Measurements from ENCODE around the gene SPTB.

SPTB gene

GRCh38 chr14:64782196-64782595, 97.5 kb downstream of the SPTB start:
- DNase-seq, result no peak

- no peak for DNase-seq
Measured at GRCh38 chr14:64779472-64779871, 100.2 kb downstream of the SPTB start.

DNA sequence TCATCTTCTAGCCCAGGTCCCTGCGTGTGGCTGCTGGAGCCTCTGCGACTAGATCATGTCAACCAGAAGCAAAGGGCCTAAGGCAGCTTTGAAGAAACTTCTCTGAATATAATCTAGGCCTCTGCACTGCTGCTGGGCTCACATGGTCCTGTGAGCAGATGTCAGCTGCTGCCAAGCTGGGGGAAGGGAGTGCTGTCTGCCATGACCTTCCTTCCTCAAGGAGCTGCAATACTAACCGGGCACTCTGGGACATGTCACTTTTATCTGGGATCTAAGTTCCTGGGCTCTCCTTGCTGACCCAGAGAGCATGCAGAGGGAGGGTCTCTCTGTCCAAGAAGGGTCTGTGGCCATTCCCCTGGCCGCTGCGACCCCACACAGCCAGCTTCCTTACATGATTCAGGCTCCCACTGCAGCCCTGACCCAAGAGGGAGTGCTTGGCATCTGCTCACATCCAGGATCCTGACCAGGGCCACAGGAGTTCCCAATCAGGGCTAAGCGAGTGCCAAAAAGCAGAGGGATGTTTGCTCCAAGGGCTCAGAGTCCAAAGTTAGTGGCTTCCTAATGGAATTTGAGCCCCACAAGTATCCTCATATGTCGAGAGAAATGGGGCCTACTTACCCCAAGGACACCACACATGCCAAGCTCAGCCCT, 101.5 kb downstream of the SPTB start:
- DNase-seq, result no peak

DNA sequence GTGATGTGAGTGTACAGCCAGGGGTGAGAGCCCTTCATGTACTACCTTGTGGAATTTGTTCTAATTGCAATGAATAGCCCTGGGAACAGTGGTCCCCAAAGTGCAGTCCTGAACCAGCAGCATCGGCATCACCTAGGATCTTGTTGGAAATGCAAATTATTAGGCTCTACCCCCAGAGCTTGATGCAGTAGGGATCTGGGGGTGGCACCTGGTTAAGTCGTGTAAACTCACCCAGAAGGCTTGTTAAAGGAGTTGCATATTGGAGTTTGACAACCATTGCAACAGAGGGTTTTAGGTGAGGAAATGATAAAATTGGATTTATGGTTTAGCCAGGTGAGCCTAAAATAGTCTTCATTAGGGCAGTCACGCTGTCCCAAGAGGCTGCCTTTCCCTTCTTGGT, 102.2 kb downstream of the SPTB start:
- no peak for DNase-seq

GRCh38 chr14:64775081-64775777, 104.5 kb downstream of the SPTB start:
- no peak for DNase-seq

DNA sequence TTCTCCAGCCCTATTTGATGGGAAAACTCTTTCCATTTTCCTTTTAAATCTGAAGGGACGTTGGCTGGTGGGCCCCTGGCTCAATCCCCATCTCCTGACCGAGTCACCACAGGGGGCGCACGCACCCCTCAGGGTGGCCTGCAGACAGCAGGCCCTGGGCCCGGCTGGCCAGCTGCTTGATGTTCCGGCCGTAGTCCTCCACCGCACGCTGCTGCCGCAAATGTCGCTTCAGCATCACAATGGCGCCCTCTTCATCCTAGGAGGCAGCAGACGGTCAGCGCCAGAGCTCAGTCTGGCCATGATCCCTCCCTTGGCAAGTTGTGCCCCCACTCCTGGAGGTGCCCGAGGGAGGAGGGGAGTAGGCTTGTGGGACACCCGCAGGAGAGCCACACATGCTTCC, 105.4 kb downstream of the SPTB start:
- no peak for DNase-seq

DNA sequence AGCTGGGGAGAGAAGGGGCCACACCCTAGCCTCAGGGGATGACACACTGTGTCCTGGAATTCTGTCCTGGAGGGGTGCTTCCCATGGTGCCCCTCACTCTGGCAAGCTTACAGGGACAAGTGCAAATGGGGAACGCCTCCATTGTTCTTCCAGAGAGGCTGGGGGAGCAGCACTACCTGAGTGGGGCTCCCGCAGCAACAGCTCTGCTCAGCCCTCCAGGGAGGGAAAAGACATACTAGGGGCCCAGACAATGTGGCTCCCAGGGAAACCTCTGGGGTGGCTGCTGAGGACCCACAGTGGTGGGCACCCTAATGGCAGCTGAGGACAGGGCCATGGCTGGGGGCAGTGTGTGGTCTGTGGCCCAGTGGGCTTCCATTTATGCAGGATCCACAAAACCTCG, 106.1 kb downstream of the SPTB start:
- no peak for DNase-seq

GRCh38 chr14:64773046-64773445, 106.7 kb downstream of the SPTB start:
- no peak for DNase-seq

DNA sequence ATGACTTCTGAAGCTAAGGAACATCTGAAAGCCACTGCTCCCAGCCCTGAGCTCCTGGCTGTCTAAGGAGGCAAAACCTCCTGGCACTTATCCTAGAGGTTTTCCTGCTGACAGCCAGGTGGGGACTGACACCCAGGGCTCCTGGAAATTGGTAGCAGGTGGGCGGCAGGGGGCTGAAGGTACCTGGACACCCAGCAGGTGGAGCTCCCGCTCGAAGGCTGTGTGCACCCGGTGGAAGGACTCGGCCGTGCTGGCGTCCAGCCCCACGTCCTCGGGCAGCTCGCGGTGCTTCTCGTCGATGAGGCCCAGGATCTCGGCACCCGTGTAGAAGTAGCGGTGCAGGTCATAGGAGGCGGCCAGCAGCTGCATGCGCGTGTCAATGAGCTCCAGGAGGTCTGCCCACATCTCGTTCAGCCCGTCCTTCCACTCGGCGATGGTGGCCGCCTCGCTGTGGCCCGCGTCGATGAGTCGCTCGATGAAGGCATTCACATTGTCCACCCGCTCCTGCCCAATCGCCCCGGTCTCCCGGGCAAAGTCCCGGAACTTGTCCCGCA, 107.2 kb downstream of the SPTB start:
- DNase-seq, result no peak

GRCh38 chr14:64771161-64771560, 108.5 kb downstream of the SPTB start:
- no peak for DNase-seq

DNA sequence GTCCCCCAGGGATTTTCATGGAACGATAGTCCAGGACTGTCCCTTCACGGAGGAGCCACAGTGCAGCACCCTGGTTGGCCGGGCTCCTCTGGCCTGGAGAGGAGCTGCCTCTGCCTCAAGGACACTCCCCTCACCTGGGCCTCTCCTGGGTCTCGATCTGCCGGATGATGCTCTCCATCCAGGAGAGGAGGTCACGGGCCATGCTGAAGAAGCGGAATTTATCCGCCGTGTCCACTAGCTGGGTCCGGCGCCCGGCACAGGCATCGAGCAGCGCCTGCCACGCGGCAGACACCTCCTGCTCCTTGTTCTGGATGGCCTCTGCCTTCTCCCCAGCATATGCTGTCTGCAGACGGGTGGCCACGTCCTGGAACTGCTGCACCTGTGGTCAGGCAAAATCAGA, 109.0 kb downstream of the SPTB start:
- DNase-seq, result no peak

- DNase-seq, result no peak
Measured at GRCh38 chr14:64769096-64770020, 110.3 kb downstream of the SPTB start.

GRCh38 chr14:64768401-64769095, 111.2 kb downstream of the SPTB start:
- DNase-seq, result no peak

DNA sequence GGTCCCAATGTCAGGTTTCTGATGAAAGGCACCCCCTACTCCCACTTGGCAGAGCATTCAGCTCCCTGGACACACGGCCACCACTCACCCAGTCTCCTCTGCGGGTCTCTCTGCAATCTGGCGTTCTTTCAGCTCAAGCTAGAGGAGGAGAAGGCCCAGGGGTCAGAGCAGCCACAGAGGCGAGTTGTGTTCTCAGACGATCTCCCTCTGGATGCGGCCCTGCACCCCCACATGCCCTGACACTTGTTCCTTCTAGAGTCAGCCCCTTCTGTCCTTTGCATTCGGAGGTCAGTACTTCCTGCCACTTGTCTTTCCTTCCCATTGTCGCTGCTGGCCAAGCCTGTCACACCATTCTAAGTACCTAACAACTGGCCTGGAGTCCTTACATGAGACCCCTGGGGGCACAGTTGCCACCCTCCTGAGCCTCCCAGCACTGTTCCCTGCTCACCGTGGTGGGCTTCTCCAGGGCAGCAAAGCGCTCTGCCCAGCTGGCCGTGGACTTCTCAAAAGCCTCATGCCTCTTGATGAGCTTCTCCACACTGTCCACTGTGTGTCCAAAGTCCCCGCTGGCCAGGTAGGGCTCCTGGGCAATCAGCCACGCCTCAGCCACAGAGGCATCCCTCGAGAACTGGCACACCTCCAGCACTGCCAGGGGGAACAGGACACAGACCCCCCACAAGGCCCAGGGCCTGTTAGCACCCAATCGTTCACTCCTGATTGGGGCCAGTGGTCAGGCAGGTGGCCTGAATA, 112.3 kb downstream of the SPTB start:
- DNase-seq, result no peak

DNA sequence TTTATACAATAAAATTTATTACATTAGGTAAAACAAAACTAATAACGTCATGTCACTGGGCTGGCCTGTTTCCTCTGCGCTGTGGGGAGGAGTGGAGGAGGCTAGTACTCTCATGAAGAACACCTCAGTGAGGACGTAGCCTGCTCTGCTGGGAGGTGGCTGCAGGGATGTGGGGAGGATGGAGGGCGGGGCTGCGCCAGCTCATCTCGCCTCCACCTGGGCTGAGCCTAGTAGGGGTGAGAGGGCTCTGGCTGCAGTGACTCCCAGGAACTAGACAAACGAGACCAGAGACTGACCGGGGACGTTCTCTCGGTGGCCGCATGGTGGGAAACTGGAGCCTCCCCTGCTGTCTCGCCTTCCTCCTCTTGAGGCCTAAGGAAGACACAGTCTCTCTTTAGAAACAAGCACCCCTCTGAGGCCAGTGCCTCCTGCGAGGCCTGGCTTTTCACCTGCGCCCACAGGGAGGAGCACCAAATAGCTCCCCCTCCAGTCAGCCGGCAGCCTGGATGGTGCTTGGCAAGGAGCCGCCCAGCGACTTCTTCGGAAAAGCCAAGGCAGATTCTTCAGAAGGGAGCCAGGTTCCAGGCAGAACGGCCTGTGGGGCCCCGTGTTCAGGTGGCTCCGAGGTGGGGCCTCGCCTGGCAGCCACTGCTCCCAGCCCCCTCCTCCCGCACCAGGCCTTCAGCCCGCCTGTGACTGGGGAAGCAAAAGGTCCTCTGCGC, 113.1 kb downstream of the SPTB start:
- DNase-seq, result no peak

DNA sequence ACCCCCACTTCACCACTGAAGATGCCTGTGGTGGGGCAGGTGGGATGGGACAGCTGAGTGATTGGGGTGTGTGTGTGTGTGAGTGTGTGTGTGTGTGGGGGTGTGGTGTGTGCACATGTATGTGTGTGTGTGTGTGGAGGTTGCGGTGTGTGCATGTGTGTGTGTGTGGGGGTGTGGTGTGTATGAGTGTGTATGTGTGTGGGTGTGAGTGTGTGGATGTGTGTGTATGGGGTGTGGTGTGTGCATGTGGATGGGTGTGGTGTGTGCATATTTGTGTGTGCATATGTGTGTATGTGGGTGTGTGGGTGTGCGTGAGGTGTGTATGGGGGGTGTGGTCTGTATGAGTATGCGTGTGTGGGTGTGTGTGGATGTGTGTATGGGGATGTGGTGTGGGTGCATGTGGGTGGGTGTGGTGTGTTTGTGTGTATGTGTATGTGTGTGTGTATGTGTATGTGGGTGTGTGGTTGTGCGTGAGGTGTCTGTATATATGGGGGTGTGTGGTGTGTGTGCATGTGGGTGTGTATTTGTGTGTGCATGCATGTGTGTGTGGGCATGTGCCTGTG, 113.9 kb downstream of the SPTB start:
- DNase-seq, result no peak

DNA sequence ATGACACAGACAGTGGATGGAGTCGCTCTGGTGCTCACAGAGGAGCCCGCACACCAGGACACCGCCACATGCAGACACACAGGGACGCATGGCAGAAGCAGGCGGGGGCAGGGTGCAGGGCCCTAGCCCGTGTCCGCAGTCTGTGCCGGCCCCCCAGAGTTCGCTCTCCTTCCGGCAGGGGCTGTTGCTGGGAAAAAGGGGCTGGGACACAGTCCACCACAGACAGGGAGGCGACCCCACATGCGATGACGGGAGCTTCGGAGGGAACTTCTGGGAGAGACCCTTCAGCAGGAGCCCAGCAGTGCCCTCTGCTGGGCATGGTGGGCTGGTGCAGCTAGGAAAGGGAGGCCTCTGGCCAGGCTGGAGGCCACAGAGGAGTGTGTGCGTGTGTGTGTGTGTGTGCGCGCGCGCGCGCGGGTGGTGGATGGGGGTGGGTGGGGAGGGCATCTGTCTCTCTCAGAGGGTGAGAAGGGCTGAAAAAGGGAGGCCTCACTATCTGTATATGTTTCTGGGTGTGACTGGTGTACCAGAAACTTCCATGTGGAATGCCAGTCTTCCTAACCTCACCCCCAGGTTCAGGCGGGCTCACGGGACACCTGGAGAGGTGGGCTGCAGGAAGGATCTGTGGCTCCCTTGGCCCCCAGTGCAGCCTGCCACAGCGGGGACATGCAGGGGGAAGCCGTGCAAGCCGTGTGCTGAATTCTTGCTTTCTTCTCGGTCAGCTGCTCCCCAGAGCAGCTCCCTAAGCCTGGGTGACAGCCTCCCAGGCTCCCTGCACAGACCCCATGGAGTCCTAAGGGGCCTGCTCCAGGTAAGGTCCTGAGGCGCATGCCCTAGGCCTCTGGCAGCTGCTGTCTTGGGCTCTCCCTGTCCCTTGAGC, 114.8 kb downstream of the SPTB start:
- peak; percentile 15 to 42 (median 24) for DNase-seq

DNA sequence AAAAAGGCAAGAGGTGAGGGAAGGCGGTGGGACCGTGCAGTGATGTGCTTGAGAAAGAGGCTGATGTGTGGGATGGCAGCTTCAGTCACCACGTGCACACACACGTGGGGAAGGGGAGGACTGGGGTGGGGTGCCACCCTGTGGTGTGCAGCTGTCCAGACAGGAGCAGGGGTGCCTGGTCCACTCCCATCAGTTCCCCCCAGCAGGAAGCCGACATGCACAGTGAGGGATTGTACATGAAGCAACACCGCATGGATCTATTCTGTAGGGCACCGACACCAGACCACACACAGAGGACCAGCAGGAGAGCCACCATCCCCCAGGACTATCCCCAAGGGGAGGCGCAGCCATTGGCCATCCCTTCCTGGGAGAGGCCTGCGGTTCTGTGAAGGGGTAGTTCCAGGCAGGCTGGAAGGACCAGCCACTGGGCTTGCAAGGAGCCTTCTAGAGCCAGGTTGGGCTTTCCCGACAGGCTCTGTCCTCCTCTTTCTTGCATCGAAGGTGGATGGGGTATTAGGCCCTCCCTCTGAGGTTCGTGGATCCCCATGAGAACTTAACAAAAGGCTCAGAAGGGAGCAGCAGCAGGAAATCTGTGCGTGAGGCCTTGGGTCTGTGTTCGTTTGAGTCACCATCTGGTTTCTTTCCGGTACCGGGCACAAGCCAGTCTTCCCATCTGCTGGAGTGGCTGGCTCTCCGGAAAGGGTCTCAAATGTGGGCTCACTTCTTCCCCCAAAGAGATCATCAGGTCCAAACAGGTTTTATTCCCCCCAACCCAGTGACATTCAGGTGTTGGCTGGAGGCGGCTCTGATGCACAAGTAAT, 115.7 kb downstream of the SPTB start:
- no peak for DNase-seq
